PC-3 (cell line): Measurements from ENCODE around the gene EXOC2. TPM values are rescaled to one million over a fixed set of nuclear protein-coding genes. Genes with fewer than 3 reads are reported as not detected.

Experiments used
- ATAC-seq: fragments of 200-7000 bp; cut with Tn5 transposase; 2 replicates; pipeline ENCODE4 v1.9.1; 2020; ENCODE audit warnings: mild to moderate bottlenecking, moderate library complexity
- BruUV-seq: library from RNA; stranded (reverse); fragments of 400-500 nt; replicated peaks from 2 replicates; lab custom pipeline; 2021; lab: Mats Ljungman, UMichigan
- CTCF ChIA-PET: fragments of 300-600 bp; sonication (Branson Sonifier 250); formaldehyde crosslinking; loops from one replicate; lab custom pipeline; 2022; ENCODE audit warnings: antibody characterized with exemption; lab: Charles Lee
- POLR2A ChIA-PET: fragments of 300-600 bp; sonication (Branson Sonifier 250); formaldehyde crosslinking; loops from one replicate; lab custom pipeline; 2022; ENCODE audit warnings: antibody characterized with exemption; ENCODE audit not compliant: unreplicated experiment; lab: Charles Lee
- DNase-seq: peaks from one replicate; pipeline ENCODE4 v3.0.0-alpha.2; 2015
- H2AFZ ChIP-seq: fragments of 300-600 bp; sonication (generic); 2 replicates; pipeline ENCODE4 v1.6.0; 2016; ENCODE audit warnings: antibody characterized with exemption, low read length
- H3F3A ChIP-seq: fragments of 300-600 bp; sonication (generic); one replicate; pipeline ENCODE4 v1.6.0; 2017; ENCODE audit warnings: antibody characterized with exemption, low read length, control low read depth, mild to moderate bottlenecking; ENCODE audit not compliant: unreplicated experiment
- H3K27ac ChIP-seq: fragments of 300-600 bp; sonication (generic); 2 replicates; pipeline ENCODE4 v1.5.1; 2016; ENCODE audit warnings: mild to moderate bottlenecking, low read length
- H3K27me3 ChIP-seq: fragments of 300-600 bp; sonication (generic); 2 replicates; pipeline ENCODE4 v1.6.1; 2016; ENCODE audit warnings: low read length, mixed read lengths
- H3K36me3 ChIP-seq: fragments of 300-600 bp; sonication (generic); 2 replicates; pipeline ENCODE4 v1.6.1; 2016; ENCODE audit warnings: low read depth, mixed run types, low read length, mixed read lengths
- H3K4me1 ChIP-seq: fragments of 300-600 bp; sonication (generic); 2 replicates; pipeline ENCODE4 v1.5.1; 2016; ENCODE audit warnings: low read length; ENCODE audit not compliant: insufficient read depth
- H3K4me2 ChIP-seq: fragments of 300-600 bp; sonication (generic); 2 replicates; pipeline ENCODE4 v1.6.0; 2016; ENCODE audit warnings: low read length
- H3K4me3 ChIP-seq: fragments of 300-600 bp; sonication (generic); 2 replicates; pipeline ENCODE4 v1.5.1; 2016; ENCODE audit warnings: mild to moderate bottlenecking, low read length, mixed read lengths
- H3K79me2 ChIP-seq: fragments of 300-600 bp; sonication (generic); 2 replicates; pipeline ENCODE4 v1.6.1; 2017; ENCODE audit warnings: low read length, mixed read lengths
- H3K9ac ChIP-seq: fragments of 300-600 bp; sonication (generic); 2 replicates; pipeline ENCODE4 v1.6.0; 2016; ENCODE audit warnings: mild to moderate bottlenecking, low read length
- H3K9me2 ChIP-seq: fragments of 300-600 bp; sonication (generic); replicated peaks from 2 replicates; pipeline ENCODE4 v1.6.1; 2016; ENCODE audit warnings: mixed run types, low read length, mixed read lengths
- H3K9me3 ChIP-seq: fragments of 300-600 bp; sonication (generic); 2 replicates; pipeline ENCODE4 v1.6.1; 2016; ENCODE audit warnings: low read length, mixed read lengths
- H4K20me1 ChIP-seq: fragments of 300-600 bp; sonication (generic); 2 replicates; pipeline ENCODE4 v1.6.1; 2016; ENCODE audit warnings: low read length, mixed read lengths
- CTCF ChIP-seq: fragments of 300-600 bp; sonication (generic); conservative IDR thresholded peaks from 2 replicates; pipeline ENCODE4 v1.5.1; 2017; ENCODE audit warnings: antibody characterized with exemption, low read depth, mild to moderate bottlenecking, low read length
- EZH2 ChIP-seq: fragments of 300-600 bp; sonication (generic); IDR thresholded peaks from one replicate; pipeline ENCODE4 v1.6.1; 2017; ENCODE audit warnings: antibody characterized with exemption, mild to moderate bottlenecking, low read length; ENCODE audit not compliant: unreplicated experiment
- EZH2phosphoT487 ChIP-seq: fragments of 300-600 bp; sonication (generic); IDR thresholded peaks from 2 replicates; pipeline ENCODE4 v1.6.1; 2018; ENCODE audit warnings: mild to moderate bottlenecking, antibody characterized with exemption, low read length, borderline replicate concordance
- intact Hi-C: fragments of 100-400 bp; cut with micrococcal nuclease; formaldehyde crosslinking; loops from 2 replicates; pipeline ENCODE4 v1.9.0; 2023
- total RNA-seq: library from RNA; depleted of rRNA; stranded (reverse); fragments of >200 nt; gene quantifications from 2 replicates; pipeline ENCODE4 v1.2.3, GENCODE V29; 2014

Gene EXOC2
- total RNA-seq, 1 experiment from 2014 or later: 27.7 TPM

- ChIA-PET CTCF (no interaction called here), POLR2A (no interaction called here)
- Histone ChIP-seq H3K4me2 (no peak overlapping the region), H3K4me1 (no peaks in the 10 kb centered on the region; the same call in 1 of the 2 replicates), H3K9me3 (no peaks in the 10 kb centered on the region), H3K4me3 (no peak overlapping the region), H4K20me1 (no peaks in the 10 kb centered on the region), H3K27me3 (no peaks in the 10 kb centered on the region), H3K9me2 (no peaks in the 10 kb centered on the region), H3K36me3 (peaks cover 3% of the 10 kb centered on the region; the same call in 1 of the 2 replicates), H3F3A (no peaks in the 10 kb centered on the region), H3K79me2 (no peaks in the 10 kb centered on the region), H3K9ac (no peak overlapping the region), H2AFZ (no peak overlapping the region), H3K27ac (no peak overlapping the region)
- TF ChIP-seq CTCF (no peak), EZH2 (no peak)
- ATAC-seq: peak; percentile 84
- intact Hi-C loops: no loop called here
- peak; percentile 12 for DNase-seq
- no TSS peak for BruUV-seq
Observed at GRCh38 chr6:626236-626635, 66.7 kb downstream of the EXOC2 start.

GRCh38 chr6:624979-625378 lies 68.0 kb downstream of the EXOC2 start:
- no peak overlapping the region for H3K9ac ChIP-seq
- H3K27me3 ChIP-seq: no peaks in the 10 kb centered on the region
- no TSS peak for BruUV-seq
- H2AFZ ChIP-seq: no peak overlapping the region
- ATAC-seq (peak; percentile 40; the same call in 1 of the 2 replicates), DNase-seq (peak; percentile 9)
- no peaks in the 10 kb centered on the region for H3K9me2 ChIP-seq
- ChIA-PET CTCF (interaction anchor here (0.5 to 0.6 kb wide), 2 partner anchors 97 to 288 kb away, joined by 3 to 5 read pairs; no protein-coding TSS in a partner anchor), POLR2A (no interaction called here)
- no peak overlapping the region for H3K4me3 ChIP-seq
- no peaks in the 10 kb centered on the region for H3K79me2 ChIP-seq
- TF ChIP-seq EZH2phosphoT487 (no peak), EZH2 (no peak), CTCF (peak; percentile 39; the same call in 1 of the 2 replicates)
- H4K20me1 ChIP-seq: no peaks in the 10 kb centered on the region
- no peaks in the 10 kb centered on the region for H3F3A ChIP-seq
- H3K9me3 ChIP-seq: no peaks in the 10 kb centered on the region
- H3K4me2 ChIP-seq: no peak overlapping the region
- intact Hi-C loops: no loop called here
- no peaks in the 10 kb centered on the region; the same call in 1 of the 2 replicates for H3K4me1 ChIP-seq
- no peak overlapping the region for H3K27ac ChIP-seq
- H3K36me3 ChIP-seq: peaks cover 3% of the 10 kb centered on the region; the same call in 1 of the 2 replicates

- no peak for DNase-seq
- no peaks in the 10 kb centered on the region for H4K20me1 ChIP-seq
- H3K4me2 ChIP-seq: no peak overlapping the region
- no peak overlapping the region for H3K27ac ChIP-seq
- intact Hi-C loops: no loop called here
- ATAC-seq: no peak
- H3K9me2 ChIP-seq: no peaks in the 10 kb centered on the region
- H3K27me3 ChIP-seq: no peaks in the 10 kb centered on the region
- H3F3A ChIP-seq: no peaks in the 10 kb centered on the region
- H3K36me3 ChIP-seq: peaks cover 3% of the 10 kb centered on the region; the same call in 1 of the 2 replicates
- POLR2A ChIA-PET: no interaction called here
- no TSS peak for BruUV-seq
- H3K79me2 ChIP-seq: no peaks in the 10 kb centered on the region
- H3K9ac ChIP-seq: no peak overlapping the region
- CTCF ChIA-PET: interaction anchor here (0.7 kb wide), 1 partner anchor 173 kb away, joined by 4 read pairs; no protein-coding TSS in a partner anchor
- no peak overlapping the region for H2AFZ ChIP-seq
- TF ChIP-seq CTCF (no peak), EZH2 (no peak), EZH2phosphoT487 (no peak)
- no peak overlapping the region for H3K4me3 ChIP-seq
- H3K9me3 ChIP-seq: no peaks in the 10 kb centered on the region
- peaks cover 3% of the 10 kb centered on the region; the same call in 1 of the 2 replicates for H3K4me1 ChIP-seq
Observed at GRCh38 chr6:622462-622861, 70.5 kb downstream of the EXOC2 start.
